Gastroesophageal sphincter (tissue), 4 donors: ENCODE data around the gene SLC66A3. TPM values are rescaled to one million over a fixed set of nuclear protein-coding genes. Genes with fewer than 3 reads are reported as not detected.

Experiments
- ATAC-seq: fragments of 150-250 bp; one replicate; pipeline ENCODE4 v1.9.1; 2016; ENCODE audit warnings: mild to moderate bottlenecking, moderate library complexity
- H3K27ac ChIP-seq, 4 donors: fragments of 200-600 bp; sonication (generic) in 3 of 4; 1 replicate in 3 of 4; 2 replicates in 1 of 4; pipeline ENCODE4 v1.5.1; 2016 to 2019
- H3K27me3 ChIP-seq: fragments of 200-600 bp; sonication (generic); one replicate; pipeline ENCODE4 v1.5.1; 2019
- H3K36me3 ChIP-seq, 2 donors: fragments of 200-600 bp; sonication (generic); one replicate each; pipeline ENCODE4 v1.5.1; 2019; ENCODE audit warnings: control low read depth in 1 of 2
- H3K4me1 ChIP-seq, 3 donors: fragments of 200-600 bp; sonication (generic); 1 replicate in 2 of 3; 2 replicates in 1 of 3; pipeline ENCODE4 v1.5.1; 2016 to 2019; ENCODE audit warnings: control low read depth in 2 of 3
- H3K4me3 ChIP-seq, 2 donors: fragments of 200-600 bp; sonication (generic); one replicate each; pipeline ENCODE4 v1.5.1; 2019; ENCODE audit warnings: mild to moderate bottlenecking in 1 of 2, moderate library complexity in 1 of 2
- H3K9me3 ChIP-seq, 3 donors: fragments of 200-600 bp; sonication (generic); one replicate each; pipeline ENCODE4 v1.5.1; 2017 to 2019; ENCODE audit warnings: control low read depth in 2 of 3
- EP300 ChIP-seq: sonication (generic); formaldehyde crosslinking; IDR thresholded peaks from one replicate; pipeline ENCODE4 v1.6.1; 2017; ENCODE audit warnings: antibody characterized with exemption, mild to moderate bottlenecking
- POLR2A ChIP-seq, 2 donors: fragments of 450-650 bp; IDR thresholded peaks; one replicate each; pipeline ENCODE4 v1.6.1; 2017; ENCODE audit warnings: antibody characterized with exemption in 2 of 2, mild to moderate bottlenecking in 2 of 2, moderate library complexity in 1 of 2
- POLR2AphosphoS5 ChIP-seq: sonication (generic); formaldehyde crosslinking; IDR thresholded peaks from one replicate; pipeline ENCODE4 v1.6.1; 2017; ENCODE audit warnings: antibody characterized with exemption
- WGBS, 2 donors: methylation state at CpG; one replicate each; pipeline ENCODE4 v1.1.5; 2018; ENCODE audit warnings: low coverage in 1 of 2; 5-methylcytosine and 5-hydroxymethylcytosine counted together
- total RNA-seq, 4 donors: library from RNA; depleted of rRNA; stranded (reverse); fragments of >200 nt; gene quantifications; one replicate each; pipeline ENCODE4 v1.1.0, GENCODE V29; 2016
- TF ChIP-seq, protein P1 (sequence below), 4 experiments: fragments of 200-600 bp in 2 of 4; fragments of 450-650 bp in 2 of 4; sonication (generic) in 1 of 4; IDR thresholded peaks; one replicate each; pipeline ENCODE4 v1.5.1; 2017 to 2019; ENCODE audit warnings: antibody characterized with exemption in 4 of 4, mild to moderate bottlenecking in 2 of 4, moderate library complexity in 2 of 4

SLC66A3 gene
- total RNA-seq, 4 donors from 2014 or later: 28.1 to 49.8 (median 41.5) TPM

DNA sequence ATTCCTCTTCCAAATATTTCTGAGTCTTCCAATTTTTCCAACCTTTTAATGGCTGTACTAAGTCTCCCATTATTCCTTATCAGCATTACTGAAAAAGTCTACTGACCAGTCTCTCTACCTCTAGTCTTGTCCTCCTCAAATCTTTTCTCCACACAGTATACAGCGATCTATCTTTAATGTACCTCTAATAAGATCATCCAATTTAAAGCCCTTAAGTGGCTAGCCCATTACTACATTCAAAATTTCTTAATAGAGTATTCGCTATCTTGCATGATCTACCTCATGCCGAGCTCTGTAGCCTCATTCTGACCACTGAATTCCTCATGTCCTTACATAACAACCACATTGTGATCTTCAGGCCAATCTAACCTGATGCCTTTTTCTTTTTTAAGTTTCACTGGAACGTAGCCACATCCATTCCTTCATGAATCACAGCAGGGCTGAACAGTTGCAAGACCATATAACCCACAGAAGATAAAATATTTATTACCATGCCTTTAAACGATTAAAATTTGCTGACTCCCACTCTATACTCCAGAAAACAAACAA is 57.9 kb downstream of the SLC66A3 start:
- WGBS, 2 donors: 90 to 100% methylated on average over 3 to 5 of the region's 5 CpGs
- H3K27ac ChIP-seq: no peak overlapping the region

GRCh38 chr2:11213975-11214374 is 58.7 kb downstream of the SLC66A3 start:
- H3K9me3 ChIP-seq: no peaks in the 10 kb centered on the region
- TF ChIP-seq POLR2AphosphoS5 (no peak), EP300 (no peak), POLR2A (IDR thresholded peaks at IDR 0.05) (no peak)
- TF ChIP-seq, protein P1, sequence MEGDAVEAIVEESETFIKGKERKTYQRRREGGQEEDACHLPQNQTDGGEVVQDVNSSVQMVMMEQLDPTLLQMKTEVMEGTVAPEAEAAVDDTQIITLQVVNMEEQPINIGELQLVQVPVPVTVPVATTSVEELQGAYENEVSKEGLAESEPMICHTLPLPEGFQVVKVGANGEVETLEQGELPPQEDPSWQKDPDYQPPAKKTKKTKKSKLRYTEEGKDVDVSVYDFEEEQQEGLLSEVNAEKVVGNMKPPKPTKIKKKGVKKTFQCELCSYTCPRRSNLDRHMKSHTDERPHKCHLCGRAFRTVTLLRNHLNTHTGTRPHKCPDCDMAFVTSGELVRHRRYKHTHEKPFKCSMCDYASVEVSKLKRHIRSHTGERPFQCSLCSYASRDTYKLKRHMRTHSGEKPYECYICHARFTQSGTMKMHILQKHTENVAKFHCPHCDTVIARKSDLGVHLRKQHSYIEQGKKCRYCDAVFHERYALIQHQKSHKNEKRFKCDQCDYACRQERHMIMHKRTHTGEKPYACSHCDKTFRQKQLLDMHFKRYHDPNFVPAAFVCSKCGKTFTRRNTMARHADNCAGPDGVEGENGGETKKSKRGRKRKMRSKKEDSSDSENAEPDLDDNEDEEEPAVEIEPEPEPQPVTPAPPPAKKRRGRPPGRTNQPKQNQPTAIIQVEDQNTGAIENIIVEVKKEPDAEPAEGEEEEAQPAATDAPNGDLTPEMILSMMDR (IDR thresholded peaks at IDR 0.05): no peak
- ATAC-seq: no peak
- no peaks in the 10 kb centered on the region for H3K4me1 ChIP-seq
- H3K4me3 ChIP-seq: no peak overlapping the region
- H3K27me3 ChIP-seq: no peaks in the 10 kb centered on the region
- no peak overlapping the region for H3K27ac ChIP-seq
- WGBS, 2 donors: 89 to 95% methylated on average over 1 of the region's 1 CpG
- H3K36me3 ChIP-seq: peaks cover 10 to 94% of the 10 kb centered on the region in 2 donors

More for the DNA sequence above, 57.9 kb downstream of the SLC66A3 start:
- no peaks in the 10 kb centered on the region for H3K27me3 ChIP-seq
- no peaks in the 10 kb centered on the region for H3K9me3 ChIP-seq
- ATAC-seq: no peak
- peaks cover 10 to 91% of the 10 kb centered on the region in 2 donors for H3K36me3 ChIP-seq
- TF ChIP-seq POLR2A (IDR thresholded peaks at IDR 0.05) (no peak), EP300 (no peak), POLR2AphosphoS5 (no peak)
- TF ChIP-seq, protein P1 (IDR thresholded peaks at IDR 0.05): no peak
- no peaks in the 10 kb centered on the region for H3K4me1 ChIP-seq
- no peak overlapping the region for H3K4me3 ChIP-seq

- H3K27ac ChIP-seq: no peak overlapping the region
- H3K36me3 ChIP-seq: peaks cover 10 to 96% of the 10 kb centered on the region in 2 donors
- no peaks in the 10 kb centered on the region for H3K4me1 ChIP-seq
- no peak for ATAC-seq
- 42 to 65% methylated on average over 4 of the region's 4 CpGs for WGBS, 2 donors
- TF ChIP-seq, protein P1 (IDR thresholded peaks at IDR 0.05): no peak
- TF ChIP-seq EP300 (no peak), POLR2A (IDR thresholded peaks at IDR 0.05) (no peak), POLR2AphosphoS5 (no peak)
- H3K4me3 ChIP-seq: no peak overlapping the region
- no peaks in the 10 kb centered on the region for H3K27me3 ChIP-seq
- H3K9me3 ChIP-seq: no peaks in the 10 kb centered on the region
These were observed 59.5 kb downstream of the SLC66A3 start for GRCh38 chr2:11214770-11215169.

- 92 to 100% methylated on average over 2 to 3 of the region's 3 CpGs for WGBS, 2 donors
- Histone ChIP-seq H3K4me1 (no peaks in the 10 kb centered on the region), H3K27me3 (no peaks in the 10 kb centered on the region), H3K4me3 (no peak overlapping the region), H3K36me3 (peaks cover 10 to 96% of the 10 kb centered on the region in 2 donors), H3K9me3 (no peaks in the 10 kb centered on the region), H3K27ac (no peak overlapping the region)
- no peak for ATAC-seq
- TF ChIP-seq POLR2A (IDR thresholded peaks at IDR 0.05) (no peak), EP300 (no peak), POLR2AphosphoS5 (no peak)
These were observed 60.1 kb downstream of the SLC66A3 start for GRCh38 chr2:11215407-11215806.

DNA sequence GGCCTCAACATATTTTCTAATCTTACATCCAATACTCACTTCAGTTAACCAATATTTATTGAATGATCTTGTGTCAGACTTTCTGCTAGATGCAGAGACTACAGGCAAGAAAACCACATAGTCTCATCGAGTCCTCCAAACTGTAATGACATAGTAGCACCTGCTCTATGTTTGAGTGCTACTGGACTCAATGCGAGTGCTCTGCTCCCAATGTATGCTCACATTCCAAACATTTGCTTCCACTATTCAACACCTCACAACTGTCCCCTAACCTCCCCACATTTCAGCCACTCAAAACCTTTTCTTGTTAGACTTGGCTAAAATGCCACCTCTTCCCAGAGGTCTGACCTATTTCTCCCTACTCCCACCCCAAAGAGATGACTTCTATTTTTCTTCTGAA is 65.2 kb downstream of the SLC66A3 start:
- Histone ChIP-seq H3K27me3 (no peaks in the 10 kb centered on the region), H3K27ac (no peak overlapping the region), H3K4me3 (no peak overlapping the region), H3K9me3 (no peaks in the 10 kb centered on the region), H3K4me1 (no peaks in the 10 kb centered on the region), H3K36me3 (peaks cover 0 to 77% of the 10 kb centered on the region in 2 donors)
- 86 to 89% methylated on average over 2 of the region's 2 CpGs for WGBS, 2 donors
- no peak for ATAC-seq
- no peak for TF ChIP-seq EP300
- TF ChIP-seq, protein P1 (IDR thresholded peaks at IDR 0.05): no peak
- TF ChIP-seq POLR2AphosphoS5: no peak
- no peak for TF ChIP-seq POLR2A (IDR thresholded peaks at IDR 0.05)
